Progenitor cell of endocrine pancreas (in vitro differentiated cells): Measurements from ENCODE around the gene RASIP1. TPM values are rescaled to one million over a fixed set of nuclear protein-coding genes. Genes with fewer than 3 reads are reported as not detected.

ENCODE experiments used
- DNase-seq: peaks from one replicate; pipeline ENCODE4 v3.0.0; 2021; ENCODE audit warnings: low spot score; ENCODE audit not compliant: unreplicated experiment
- H3K27ac Mint-ChIP-seq: 2 replicates; pipeline ENCODE4 v1.8.0; 2021; ENCODE audit warnings: mild to moderate bottlenecking, moderate library complexity, mixed read lengths
- H3K27me3 Mint-ChIP-seq: 2 replicates; pipeline ENCODE4 v1.8.0; 2021; ENCODE audit warnings: mixed read lengths
- H3K36me3 Mint-ChIP-seq: 2 replicates; pipeline ENCODE4 v1.8.0; 2022; ENCODE audit warnings: mixed read lengths; ENCODE audit not compliant: insufficient read depth
- H3K4me1 Mint-ChIP-seq: 2 replicates; pipeline ENCODE4 v1.8.0; 2021; ENCODE audit warnings: low read depth, mixed read lengths
- H3K4me3 Mint-ChIP-seq: 2 replicates; pipeline ENCODE4 v1.8.0; 2021; ENCODE audit warnings: low read depth, mild to moderate bottlenecking, moderate library complexity, mixed read lengths
- H3K9me3 Mint-ChIP-seq: 2 replicates; pipeline ENCODE4 v1.8.0; 2021; ENCODE audit warnings: low read depth, mixed read lengths
- CTCF ChIP-seq: fragments of 200-600 bp; sonication (generic); IDR thresholded peaks from one replicate; pipeline ENCODE4 v1.5.0; 2021; ENCODE audit warnings: antibody characterized with exemption, mild to moderate bottlenecking; ENCODE audit not compliant: unreplicated experiment
- total RNA-seq: library from RNA; stranded (reverse); gene quantifications from 2 replicates; pipeline ENCODE4 v1.2.1, GENCODE V29; 2021

RASIP1 gene
- total RNA-seq, 1 donor from 2014 or later, result 2.4 TPM

GRCh38 chr19:48741129-48741999 is 954 bp upstream of the RASIP1 start:
- no peak for TF ChIP-seq CTCF
- Mint-ChIP-seq H3K27me3 (peaks cover 33% of the 10 kb centered on the region), H3K9me3 (peaks cover 5% of the 10 kb centered on the region), H3K4me1 (peaks cover 3% of the 10 kb centered on the region), H3K4me3 (no peak overlapping the region), H3K36me3 (peaks cover 2% of the 10 kb centered on the region), H3K27ac (no peak overlapping the region)
- no peak for DNase-seq

DNA sequence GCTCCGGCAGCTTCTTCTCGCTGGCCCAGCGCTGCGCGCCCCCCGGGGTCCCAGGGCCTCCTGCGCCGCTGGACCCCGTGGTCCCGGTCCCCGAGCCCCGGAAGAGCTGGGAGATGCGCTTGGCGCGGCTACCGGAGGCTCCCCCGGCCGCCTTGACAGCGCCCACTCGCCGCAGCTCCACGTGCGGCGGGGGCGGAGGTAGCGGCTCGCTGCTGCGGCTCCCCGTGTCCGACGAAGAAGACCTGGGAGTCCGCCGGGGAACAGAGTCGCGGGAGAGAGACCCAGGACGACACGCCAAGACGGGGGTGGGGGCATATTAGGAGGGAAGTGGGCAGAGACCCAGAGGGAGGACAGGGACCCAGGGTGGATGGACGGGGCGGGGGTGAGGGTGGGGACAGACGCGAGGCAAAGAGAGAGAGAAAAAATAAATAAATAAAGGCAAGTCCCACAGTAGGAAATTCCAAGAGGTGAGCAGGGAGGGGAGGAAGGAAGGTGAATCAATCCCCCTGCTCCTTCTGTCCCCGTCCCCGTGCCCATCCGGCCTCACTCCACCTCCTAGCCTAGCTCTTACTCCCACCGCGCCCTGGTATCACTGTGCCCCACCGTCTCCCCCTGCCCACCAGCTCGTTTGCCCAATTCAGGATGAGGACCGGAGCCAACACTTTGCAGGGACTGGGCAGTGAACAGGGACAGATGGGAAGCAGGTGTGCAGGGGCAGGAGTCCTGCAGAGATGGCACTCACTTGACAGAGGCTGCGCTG is 826 bp downstream of the RASIP1 start:
- peaks cover 2% of the 10 kb centered on the region for H3K36me3 Mint-ChIP-seq
- DNase-seq, result no peak
- no peak for TF ChIP-seq CTCF
- H3K4me1 Mint-ChIP-seq, result peaks cover 6% of the 10 kb centered on the region
- H3K27ac Mint-ChIP-seq, result no peak overlapping the region
- no peaks in the 10 kb centered on the region for H3K9me3 Mint-ChIP-seq
- peaks cover 35% of the 10 kb centered on the region for H3K27me3 Mint-ChIP-seq
- no peak overlapping the region for H3K4me3 Mint-ChIP-seq

DNA sequence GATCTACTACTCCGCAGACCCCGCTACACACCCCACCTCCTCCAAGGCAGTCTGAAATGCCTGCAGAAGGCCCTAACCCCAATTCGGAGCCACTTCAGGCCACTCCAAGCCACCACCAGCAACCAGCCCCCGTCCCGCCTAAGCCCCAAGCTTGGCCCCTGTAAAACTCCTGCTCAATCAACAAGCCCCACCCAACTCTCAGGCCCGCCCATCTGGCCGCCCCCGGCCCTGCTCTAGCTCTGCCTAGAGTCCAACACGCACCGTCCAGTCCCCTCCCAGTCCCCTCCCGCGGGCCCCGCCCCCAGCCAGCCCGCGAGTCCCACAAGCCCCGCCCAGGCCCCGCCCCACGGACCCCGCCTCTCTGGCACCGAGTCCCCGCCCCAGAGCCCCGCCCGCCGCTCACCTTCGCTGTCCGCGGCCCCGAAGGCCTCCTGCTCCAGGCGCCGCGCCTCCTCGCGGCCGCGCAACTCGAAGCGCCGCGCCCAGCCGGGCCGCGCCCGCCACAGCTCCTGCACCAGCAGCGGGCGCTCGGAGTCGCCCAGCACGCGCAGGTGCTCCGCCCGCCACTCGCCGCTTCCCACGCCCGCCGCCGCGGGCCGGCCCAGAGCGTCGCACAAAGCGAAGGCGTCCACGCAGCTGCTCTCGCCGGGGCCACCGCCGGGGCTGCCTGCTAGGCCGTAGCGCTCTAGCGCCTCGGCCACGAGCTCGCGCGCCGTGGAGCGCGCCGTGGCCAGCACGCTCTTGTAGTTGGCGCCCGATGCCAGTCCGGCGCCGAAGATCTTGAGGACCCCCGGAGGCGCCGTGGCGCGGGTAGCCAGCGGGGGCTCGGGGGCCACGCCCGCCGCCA is 1.6 kb downstream of the RASIP1 start:
- Mint-ChIP-seq H3K4me1 (peaks cover 6% of the 10 kb centered on the region), H3K27me3 (peaks cover 28% of the 10 kb centered on the region), H3K36me3 (peaks cover 2% of the 10 kb centered on the region), H3K27ac (peak overlapping the region; percentile 95), H3K9me3 (no peaks in the 10 kb centered on the region), H3K4me3 (peak overlapping the region; percentile 60)
- peak; percentile 96 for DNase-seq
- TF ChIP-seq CTCF, result peak; percentile 41

DNA sequence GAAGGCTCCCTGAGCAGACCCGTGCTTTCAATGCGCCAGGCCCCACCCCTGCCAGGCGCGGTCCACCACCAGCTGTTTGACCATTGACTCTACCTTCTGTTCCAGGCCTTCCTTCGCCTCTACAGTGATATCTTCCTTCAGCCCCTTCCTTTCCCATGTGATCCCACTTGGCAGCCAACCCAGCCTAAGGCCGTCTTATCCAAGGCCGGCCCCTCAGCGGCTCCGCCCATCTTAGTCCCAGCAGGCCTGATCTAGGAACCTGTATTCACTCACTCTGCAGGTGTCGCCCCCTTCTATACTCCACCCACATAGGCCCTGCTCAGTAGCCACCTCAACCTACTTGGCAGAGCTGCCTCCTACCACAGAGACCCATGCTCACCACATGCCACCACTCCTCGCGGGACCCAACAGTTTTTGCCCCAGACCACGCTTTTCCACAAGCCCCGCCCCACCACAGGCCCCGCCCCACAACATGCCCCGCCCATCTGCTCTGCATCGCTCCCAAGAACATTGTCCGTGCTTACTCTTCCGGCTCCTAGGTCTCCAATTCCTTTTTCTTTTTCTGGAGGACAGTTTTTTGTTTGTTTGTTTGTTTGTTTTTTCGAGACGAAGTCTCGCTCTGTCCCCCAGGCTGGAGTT is 2.9 kb downstream of the RASIP1 start:
- peak overlapping the region; percentile 95 for H3K27ac Mint-ChIP-seq
- H3K36me3 Mint-ChIP-seq, result peaks cover 2% of the 10 kb centered on the region
- peaks cover 27% of the 10 kb centered on the region for H3K27me3 Mint-ChIP-seq
- DNase-seq, result no peak
- peak overlapping the region; percentile 26 for H3K4me3 Mint-ChIP-seq
- H3K9me3 Mint-ChIP-seq, result no peaks in the 10 kb centered on the region
- no peak for TF ChIP-seq CTCF
- H3K4me1 Mint-ChIP-seq, result peaks cover 6% of the 10 kb centered on the region
